ENCODE results near the gene PTPRT.

GRCh38 chr20:42705550-42705949, 484.2 kb downstream of the PTPRT start:
- TF ChIP-seq EZH2phosphoT487 (IDR thresholded peaks at IDR 0.05; ENCODE audit: borderline replicate concordance): no peak
- TF ChIP-seq POLR2AphosphoS5 (IDR thresholded peaks at IDR 0.05; ENCODE audit: low read depth, low read length): no peak
- no peak for TF ChIP-seq CTCF (IDR thresholded peaks at IDR 0.05 in 2 of 3, conservative IDR thresholded peaks at IDR 0.05 in 1 of 3; ENCODE audit: borderline replicate concordance in 1 of 3, insufficient read depth in 1 of 3, low read depth in 2 of 3, low read length in 2 of 3)
- TF ChIP-seq TCF7L2 (IDR thresholded peaks at IDR 0.05; ENCODE audit: borderline replicate concordance, extremely low read depth, insufficient read depth, insufficient read length): no peak
- TF ChIP-seq, protein P1, sequence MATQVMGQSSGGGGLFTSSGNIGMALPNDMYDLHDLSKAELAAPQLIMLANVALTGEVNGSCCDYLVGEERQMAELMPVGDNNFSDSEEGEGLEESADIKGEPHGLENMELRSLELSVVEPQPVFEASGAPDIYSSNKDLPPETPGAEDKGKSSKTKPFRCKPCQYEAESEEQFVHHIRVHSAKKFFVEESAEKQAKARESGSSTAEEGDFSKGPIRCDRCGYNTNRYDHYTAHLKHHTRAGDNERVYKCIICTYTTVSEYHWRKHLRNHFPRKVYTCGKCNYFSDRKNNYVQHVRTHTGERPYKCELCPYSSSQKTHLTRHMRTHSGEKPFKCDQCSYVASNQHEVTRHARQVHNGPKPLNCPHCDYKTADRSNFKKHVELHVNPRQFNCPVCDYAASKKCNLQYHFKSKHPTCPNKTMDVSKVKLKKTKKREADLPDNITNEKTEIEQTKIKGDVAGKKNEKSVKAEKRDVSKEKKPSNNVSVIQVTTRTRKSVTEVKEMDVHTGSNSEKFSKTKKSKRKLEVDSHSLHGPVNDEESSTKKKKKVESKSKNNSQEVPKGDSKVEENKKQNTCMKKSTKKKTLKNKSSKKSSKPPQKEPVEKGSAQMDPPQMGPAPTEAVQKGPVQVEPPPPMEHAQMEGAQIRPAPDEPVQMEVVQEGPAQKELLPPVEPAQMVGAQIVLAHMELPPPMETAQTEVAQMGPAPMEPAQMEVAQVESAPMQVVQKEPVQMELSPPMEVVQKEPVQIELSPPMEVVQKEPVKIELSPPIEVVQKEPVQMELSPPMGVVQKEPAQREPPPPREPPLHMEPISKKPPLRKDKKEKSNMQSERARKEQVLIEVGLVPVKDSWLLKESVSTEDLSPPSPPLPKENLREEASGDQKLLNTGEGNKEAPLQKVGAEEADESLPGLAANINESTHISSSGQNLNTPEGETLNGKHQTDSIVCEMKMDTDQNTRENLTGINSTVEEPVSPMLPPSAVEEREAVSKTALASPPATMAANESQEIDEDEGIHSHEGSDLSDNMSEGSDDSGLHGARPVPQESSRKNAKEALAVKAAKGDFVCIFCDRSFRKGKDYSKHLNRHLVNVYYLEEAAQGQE (IDR thresholded peaks at IDR 0.05; ENCODE audit: low read depth): no peak
- TF ChIP-seq RAD21 (IDR thresholded peaks at IDR 0.05; ENCODE audit: low read depth): no peak
- TF ChIP-seq MAX (IDR thresholded peaks at IDR 0.05): no peak
- no peak for TF ChIP-seq CEBPB (IDR thresholded peaks at IDR 0.05; ENCODE audit: low read depth)
- no peak for TF ChIP-seq CBX3 (IDR thresholded peaks at IDR 0.05; ENCODE audit: low read depth)
- TF ChIP-seq SRF (IDR thresholded peaks at IDR 0.05; ENCODE audit: low read depth): no peak
- TF ChIP-seq EGR1 (IDR thresholded peaks at IDR 0.05; ENCODE audit: low read depth): no peak
- TF ChIP-seq EZH2 (IDR thresholded peaks at IDR 0.05): no peak
- TF ChIP-seq YY1 (IDR thresholded peaks at IDR 0.05; ENCODE audit: extremely low read depth, insufficient replicate concordance, low read depth, low read length): no peak

Measured in HCT116 (cell line).